GM23338 (cell line): ENCODE data around the gene TMEM270.

Experiments
- EZH2 ChIP-seq: fragments of 200-600 bp; sonication (generic); IDR thresholded peaks from one replicate; pipeline ENCODE4 v1.8.0; 2017; ENCODE audit warnings: antibody characterized with exemption, mild to moderate bottlenecking, low read depth; ENCODE audit not compliant: unreplicated experiment
- NANOG ChIP-seq: IDR thresholded peaks from 2 replicates; pipeline ENCODE4 v1.6.1; 2016; ENCODE audit warnings: antibody characterized with exemption, borderline replicate concordance
- POLR2AphosphoS5 ChIP-seq: IDR thresholded peaks from 2 replicates; pipeline ENCODE4 v1.6.1; 2016; ENCODE audit warnings: antibody characterized with exemption, low read depth
- TF ChIP-seq, protein P1 (sequence below), 2 experiments: fragments of 200-600 bp in 1 of 2; sonication (generic) in 1 of 2; conservative IDR thresholded peaks; 2 replicates each; pipeline versions ENCODE4 v1.5.1 to v1.6.1; 2016 to 2017; ENCODE audit warnings: antibody characterized with exemption in 2 of 2, low read depth in 2 of 2, mild to moderate bottlenecking in 2 of 2, moderate library complexity in 1 of 2

DNA sequence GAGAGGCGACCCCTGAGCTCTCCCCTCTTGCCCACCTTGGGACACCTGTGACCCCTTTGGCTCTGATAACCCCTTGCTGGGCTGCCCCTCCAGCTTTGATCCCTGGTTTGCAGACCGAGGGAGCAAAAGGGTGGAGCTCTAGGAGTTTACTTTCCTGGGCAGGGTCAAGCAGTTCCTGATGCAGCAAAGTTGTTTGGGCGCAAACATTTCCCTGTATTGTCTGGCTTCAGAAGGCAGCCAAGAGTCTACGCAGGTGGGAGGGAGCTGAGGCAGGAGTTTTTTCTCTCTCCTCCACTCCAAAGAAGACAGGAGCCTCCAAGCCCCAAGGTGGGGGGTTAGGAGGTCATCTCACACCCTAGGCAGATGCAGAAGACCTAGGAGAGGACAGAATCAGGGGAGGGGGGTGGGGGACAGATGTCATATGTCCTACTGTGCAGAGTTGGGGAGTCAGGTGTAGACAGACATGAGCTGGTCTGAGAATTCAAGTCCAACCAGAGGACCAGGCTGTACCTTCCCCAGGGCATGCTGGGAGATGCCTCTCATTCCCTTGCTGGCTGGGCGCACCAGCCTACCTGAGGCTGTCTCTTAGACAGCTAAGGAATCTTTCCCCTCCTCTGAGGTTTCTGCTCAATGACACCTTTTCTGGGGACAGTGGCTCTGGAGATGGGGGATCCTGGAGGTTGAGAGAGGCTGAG is 20.5 kb downstream of the TMEM270 start:
- TF ChIP-seq EZH2 (no peak), POLR2AphosphoS5 (no peak), NANOG (no peak)
- TF ChIP-seq, protein P1, sequence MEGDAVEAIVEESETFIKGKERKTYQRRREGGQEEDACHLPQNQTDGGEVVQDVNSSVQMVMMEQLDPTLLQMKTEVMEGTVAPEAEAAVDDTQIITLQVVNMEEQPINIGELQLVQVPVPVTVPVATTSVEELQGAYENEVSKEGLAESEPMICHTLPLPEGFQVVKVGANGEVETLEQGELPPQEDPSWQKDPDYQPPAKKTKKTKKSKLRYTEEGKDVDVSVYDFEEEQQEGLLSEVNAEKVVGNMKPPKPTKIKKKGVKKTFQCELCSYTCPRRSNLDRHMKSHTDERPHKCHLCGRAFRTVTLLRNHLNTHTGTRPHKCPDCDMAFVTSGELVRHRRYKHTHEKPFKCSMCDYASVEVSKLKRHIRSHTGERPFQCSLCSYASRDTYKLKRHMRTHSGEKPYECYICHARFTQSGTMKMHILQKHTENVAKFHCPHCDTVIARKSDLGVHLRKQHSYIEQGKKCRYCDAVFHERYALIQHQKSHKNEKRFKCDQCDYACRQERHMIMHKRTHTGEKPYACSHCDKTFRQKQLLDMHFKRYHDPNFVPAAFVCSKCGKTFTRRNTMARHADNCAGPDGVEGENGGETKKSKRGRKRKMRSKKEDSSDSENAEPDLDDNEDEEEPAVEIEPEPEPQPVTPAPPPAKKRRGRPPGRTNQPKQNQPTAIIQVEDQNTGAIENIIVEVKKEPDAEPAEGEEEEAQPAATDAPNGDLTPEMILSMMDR (conservative IDR thresholded peaks at IDR 0.05; ENCODE audit: low read depth in 2 of 2): no peak
